PC-9 (cell line): ENCODE results near the gene SRGN.

ENCODE experiments used
- CTCF ChIP-seq: fragments of 200-600 bp; sonication (generic); conservative IDR thresholded peaks from 2 replicates; pipeline ENCODE4 v1.6.1; 2017; ENCODE audit warnings: mixed run types, antibody characterized with exemption, mild to moderate bottlenecking, moderate library complexity
- EZH2 ChIP-seq: fragments of 200-600 bp; sonication (generic); IDR thresholded peaks from 2 replicates; pipeline ENCODE4 v1.8.0; 2017; ENCODE audit warnings: antibody characterized with exemption, low read depth

- TF ChIP-seq CTCF: no peak
- TF ChIP-seq EZH2: no peak
Measured at GRCh38 chr10:69124563-69125268, 36.8 kb downstream of the SRGN start.
